Measurements from ENCODE around the gene SCRN2. TPM values are rescaled to one million over a fixed set of nuclear protein-coding genes. Genes with fewer than 3 reads are reported as not detected.

Gene SCRN2
- total and polyA plus RNA-seq, 2 of the 8 experiments (the other 6 are each of a cell fraction or from before 2014, with no cell fraction given): 24.4 to 42.3 TPM

GRCh38 chr17:47864791-47865216 lies 23.7 kb upstream of the SCRN2 start:
- Histone ChIP-seq H3K14ac (ENCODE audit: insufficient read length) (no peak overlapping the region), H3K4me2 (ENCODE audit: insufficient read depth in 1 of 2, low read depth in 2 of 2, low read length in 2 of 2) (no peak overlapping the region), H3K23ac (ENCODE audit: insufficient read length) (no peak overlapping the region), H3K4me3 (ENCODE audit: extremely low read depth in 1 of 4, insufficient read depth in 2 of 4, low read depth in 3 of 4, low read length in 4 of 4) (no peak overlapping the region), H3K9me3 (ENCODE audit: insufficient read depth in 2 of 2, low read depth in 1 of 2, low read length in 1 of 2) (no peaks in the 10 kb centered on the region), H2BK5ac (ENCODE audit: low read depth, low read length) (no peak overlapping the region), H3K79me2 (ENCODE audit: control insufficient read depth in 1 of 2, insufficient read depth in 2 of 2, low read length in 2 of 2) (no peaks in the 10 kb centered on the region), H3K79me1 (ENCODE audit: low read depth, low read length) (no peaks in the 10 kb centered on the region), H3K27me3 (replicated peaks in 1 of 4; ENCODE audit: control insufficient read depth in 3 of 4, extremely low read depth in 1 of 4, insufficient read depth in 3 of 4, low read length in 3 of 4) (peaks cover 0 to 4% (median 2%) of the 10 kb centered on the region in 4 experiments; a peak in 3 of 7 replicates), H3K18ac (ENCODE audit: extremely low read depth, low read length) (no peak overlapping the region), H3K56ac (replicated peaks; ENCODE audit: insufficient read length, low read depth, low read length) (no peak overlapping the region), H2BK20ac (ENCODE audit: low read length) (no peak overlapping the region), H3K36me3 (ENCODE audit: control insufficient read depth in 2 of 4, insufficient read depth in 4 of 4, low read length in 3 of 4) (no peaks in the 10 kb centered on the region), H3K27ac (ENCODE audit: low read depth, low read length) (no peak overlapping the region), H2AFZ (ENCODE audit: low read length) (no peak overlapping the region), H3K4ac (replicated peaks; ENCODE audit: insufficient read length, low read depth, low read length) (no peak overlapping the region), H4K20me1 (replicated peaks in 1 of 2; ENCODE audit: control insufficient read depth in 1 of 2, insufficient read depth in 2 of 2, low read length in 2 of 2) (no peaks in the 10 kb centered on the region), H2BK12ac (ENCODE audit: low read depth, low read length) (no peak overlapping the region), H2BK15ac (ENCODE audit: low read length) (no peak overlapping the region), H3K9ac (replicated peaks in 1 of 4; ENCODE audit: extremely low read depth in 1 of 4, low read depth in 3 of 4, low read length in 3 of 4) (no peak overlapping the region), H4K5ac (ENCODE audit: insufficient read length, low read depth, low read length) (no peak overlapping the region), H2BK120ac (replicated peaks; ENCODE audit: low read depth, low read length) (no peak overlapping the region), H4K91ac (replicated peaks; ENCODE audit: insufficient read length, low read length) (no peak overlapping the region), H3K4me1 (replicated peaks in 1 of 4; ENCODE audit: control insufficient read depth in 3 of 4, insufficient read depth in 4 of 4, low read length in 3 of 4) (peaks cover under 1 to 4% (median 2%) of the 10 kb centered on the region in 4 experiments; a peak in 5 of 7 replicates), H3K23me2 (ENCODE audit: low read depth, low read length) (no peaks in the 10 kb centered on the region), H4K8ac (ENCODE audit: extremely low read depth, insufficient read depth, low read length) (no peak overlapping the region; the same call in none of the 2 replicates), H2AK5ac (ENCODE audit: low read depth, low read length) (no peak overlapping the region)
- ChIA-PET POLR2A (ENCODE audit: partially characterized antibody) (interaction anchor here (1.4 kb wide), 1 partner anchor 33 kb away, joined by 3 read pairs; the partner anchor contains the start of genes LRRC46 and MRPL10), CTCF (ENCODE audit: partially characterized antibody) (interaction anchor here (1.3 to 33.0 kb wide), 4 partner anchors 9 to 65 kb away, joined by 3 to 1206 read pairs (median 191); partner anchors contain the start of genes SCRN2, SP2 and SP6)
- FAIRE-seq (no peak), DNase-seq (ENCODE audit: low read depth in 1 of 2, low spot score in 2 of 2) (no peak)
- WGBS, 2 experiments (ENCODE audit: extremely low coverage in 1 of 2, insufficient coverage in 1 of 2, insufficient read length in 1 of 2, insufficient replicate concordance in 2 of 2, low coverage in 1 of 2, low lambda C conversion rate in 2 of 2, missing lambda C conversion rate in 1 of 2): 85% methylated on average over 6 of the region's 7 CpGs; no CpG with 5 or more reads in 1 of the 2 experiments
- TF ChIP-seq GTF2F1 (IDR thresholded peaks at IDR 0.05; ENCODE audit: borderline replicate concordance, low read depth, low read length) (no peak), RNF2 (IDR thresholded peaks at IDR 0.05; ENCODE audit: borderline replicate concordance, low read depth, low read length, missing control alignments, poor library complexity, severe bottlenecking) (no peak), KDM5A (IDR thresholded peaks at IDR 0.05; ENCODE audit: low read length) (no peak), ATF3 (IDR thresholded peaks at IDR 0.05; ENCODE audit: insufficient read depth, low read depth, low read length) (no peak), SIX5 (IDR thresholded peaks at IDR 0.05; ENCODE audit: low read depth, low read length) (no peak), ATF2 (IDR thresholded peaks at IDR 0.05; ENCODE audit: low read length) (no peak), TBP (IDR thresholded peaks at IDR 0.05; ENCODE audit: low read depth, low read length) (no peak), FOSL1 (IDR thresholded peaks at IDR 0.05; ENCODE audit: insufficient read depth, low read depth, low read length) (no peak), SAP30 (IDR thresholded peaks at IDR 0.05; ENCODE audit: insufficient read depth, insufficient replicate concordance, low read length) (no peak), E2F6 (IDR thresholded peaks at IDR 0.05) (no peak)

Measured in H1 (cell line).